Thoracic aorta (tissue), 2 donors: ENCODE results near the gene LFNG. TPM values are rescaled to one million over a fixed set of nuclear protein-coding genes. Genes with fewer than 3 reads are reported as not detected.

Experiments
- ATAC-seq: fragments of 150-250 bp; one replicate; pipeline ENCODE4 v1.8.0; 2017; ENCODE audit warnings: low read depth; ENCODE audit not compliant: insufficient number of reproducible peaks, low FRiP score
- DNase-seq: peaks from one replicate; pipeline ENCODE4 v3.0.0-alpha.2; 2020; ENCODE audit warnings: low spot score
- H3K27ac ChIP-seq, 2 donors: fragments of 200-600 bp; sonication (generic); 1 replicate in 1 of 2; 2 replicates in 1 of 2; pipeline ENCODE4 v1.5.1; 2016; ENCODE audit warnings: mild to moderate bottlenecking in 2 of 2, moderate library complexity in 2 of 2
- H3K27me3 ChIP-seq: fragments of 200-600 bp; sonication (generic); replicated peaks from 2 replicates; pipeline ENCODE4 v1.6.0; 2016; ENCODE audit warnings: mild to moderate bottlenecking; ENCODE audit not compliant: insufficient read depth
- H3K36me3 ChIP-seq: fragments of 200-600 bp; sonication (generic); one replicate; pipeline ENCODE4 v1.5.1; 2016
- H3K4me1 ChIP-seq, 2 donors: fragments of 200-600 bp; sonication (generic); 1 replicate in 1 of 2; 2 replicates in 1 of 2; pipeline versions ENCODE4 v1.5.1 to v1.6.0; 2016; ENCODE audit warnings: low read depth in 2 of 2, mild to moderate bottlenecking in 1 of 2; ENCODE audit not compliant: control insufficient read depth in 1 of 2
- H3K4me3 ChIP-seq: fragments of 200-600 bp; sonication (generic); 2 replicates; pipeline ENCODE4 v1.5.1; 2016; ENCODE audit warnings: mild to moderate bottlenecking
- H3K9me3 ChIP-seq: fragments of 200-600 bp; sonication (generic); 2 replicates; pipeline ENCODE4 v1.5.1; 2016
- CTCF ChIP-seq: fragments of 200-600 bp; sonication (generic); IDR thresholded peaks from one replicate; pipeline ENCODE4 v1.5.1; 2019; ENCODE audit warnings: antibody characterized with exemption
- total RNA-seq, 2 donors: library from RNA; depleted of rRNA; stranded (reverse); fragments of >200 nt; gene quantifications; one replicate each; pipeline versions ENCODE4 v1.1.0 to v1.2.3, GENCODE V29; 2016

LFNG gene
- total RNA-seq, 2 donors from 2014 or later, result 8.0 to 24.1 TPM

- TF ChIP-seq CTCF, result no peak
- Histone ChIP-seq H3K27me3 (no peaks in the 10 kb centered on the region), H3K27ac (no peak overlapping the region), H3K9me3 (no peaks in the 10 kb centered on the region), H3K4me1 (peaks cover 0 to 4% of the 10 kb centered on the region in 2 donors), H3K36me3 (no peaks in the 10 kb centered on the region), H3K4me3 (no peak overlapping the region)
- ATAC-seq, result no peak
- no peak for DNase-seq
These were observed 46.8 kb upstream of the LFNG start for GRCh38 chr7:2472739-2473138.

- ATAC-seq (no peak), DNase-seq (no peak)
- Histone ChIP-seq H3K36me3 (no peaks in the 10 kb centered on the region), H3K9me3 (no peaks in the 10 kb centered on the region), H3K27me3 (no peaks in the 10 kb centered on the region), H3K27ac (no peak overlapping the region), H3K4me1 (peaks cover 4 to 13% of the 10 kb centered on the region in 2 donors), H3K4me3 (no peak overlapping the region)
- TF ChIP-seq CTCF, result no peak
These were observed 45.9 kb upstream of the LFNG start for GRCh38 chr7:2473496-2474180.

- no peaks in the 10 kb centered on the region for H3K27me3 ChIP-seq
- no peak overlapping the region for H3K4me3 ChIP-seq
- no peak overlapping the region for H3K27ac ChIP-seq
- peaks cover 4 to 18% of the 10 kb centered on the region in 2 donors for H3K4me1 ChIP-seq
- DNase-seq, result no peak
- no peaks in the 10 kb centered on the region for H3K36me3 ChIP-seq
- H3K9me3 ChIP-seq, result no peaks in the 10 kb centered on the region
- no peak for ATAC-seq
- no peak for TF ChIP-seq CTCF
These were observed 45.4 kb upstream of the LFNG start for GRCh38 chr7:2474224-2474623.

- Histone ChIP-seq H3K27ac (no peak overlapping the region), H3K27me3 (no peaks in the 10 kb centered on the region), H3K36me3 (no peaks in the 10 kb centered on the region), H3K4me1 (peaks cover 4 to 18% of the 10 kb centered on the region in 2 donors), H3K9me3 (no peaks in the 10 kb centered on the region), H3K4me3 (no peak overlapping the region)
- ATAC-seq (no peak), DNase-seq (no peak)
- TF ChIP-seq CTCF, result no peak
These were observed 44.5 kb upstream of the LFNG start for GRCh38 chr7:2474813-2475677.

- Histone ChIP-seq H3K4me3 (no peak overlapping the region), H3K27ac (no peak overlapping the region), H3K36me3 (no peaks in the 10 kb centered on the region), H3K4me1 (peaks cover 4 to 18% of the 10 kb centered on the region in 2 donors), H3K9me3 (no peaks in the 10 kb centered on the region), H3K27me3 (no peaks in the 10 kb centered on the region)
- ATAC-seq (no peak), DNase-seq (no peak)
- no peak for TF ChIP-seq CTCF
These were observed 43.9 kb upstream of the LFNG start for GRCh38 chr7:2475678-2476015.
